ENCODE data around the gene BAX.
A peak's percentile ranks its signal among the peaks of the same experiment; 100 is the strongest.

The BAX gene

GRCh38 chr19:48985711-48986110 lies 31.0 kb downstream of the BAX start:
- DNase-seq (ENCODE audit: low spot score) = no peak

GRCh38 chr19:48986211-48986610 lies 31.5 kb downstream of the BAX start:
- no peak for DNase-seq (ENCODE audit: low spot score)

- no peak for DNase-seq (ENCODE audit: low spot score)
Observed at GRCh38 chr19:48987323-48987722, 32.6 kb downstream of the BAX start.

GRCh38 chr19:48988286-48988685 lies 33.6 kb downstream of the BAX start:
- DNase-seq (ENCODE audit: low spot score) = no peak

- DNase-seq (ENCODE audit: low spot score) = no peak
Observed at GRCh38 chr19:48988860-48989259, 34.2 kb downstream of the BAX start.

- DNase-seq (ENCODE audit: low spot score) = no peak
Observed at GRCh38 chr19:48989701-48990291, 35.1 kb downstream of the BAX start.

- no peak for DNase-seq (ENCODE audit: low spot score)
Observed at GRCh38 chr19:48990400-48990799, 35.7 kb downstream of the BAX start.

- DNase-seq (ENCODE audit: low spot score) = no peak
Observed at GRCh38 chr19:48991011-48991609, 36.4 kb downstream of the BAX start.

- peak; percentile 41 for DNase-seq (ENCODE audit: low spot score)
Observed at GRCh38 chr19:48991873-48992580, 37.4 kb downstream of the BAX start.

GRCh38 chr19:48992581-48993174 lies 38.0 kb downstream of the BAX start:
- DNase-seq (ENCODE audit: low spot score) = no peak

GRCh38 chr19:48993175-48994034 lies 38.7 kb downstream of the BAX start, which contains the start of the genes GYS1 and RUVBL2:
TSS of gene GYS1 (minus strand) at chr19:48993309. CDS start at chr19:48993112, 197 bp downstream.
TSS of gene RUVBL2 (plus strand) at chr19:48993887. CDS start at chr19:48993912, 25 bp downstream.
- DNase-seq (ENCODE audit: low spot score) = peak; percentile 100

- DNase-seq (ENCODE audit: low spot score) = peak; percentile 37
Observed at GRCh38 chr19:48994035-48994386, 39.3 kb downstream of the BAX start.

GRCh38 chr19:48997972-48998371 lies 43.3 kb downstream of the BAX start:
- no peak for DNase-seq (ENCODE audit: low spot score)

- no peak for DNase-seq (ENCODE audit: low spot score)
Observed at GRCh38 chr19:48999481-49000325, 45.0 kb downstream of the BAX start.

- no peak for DNase-seq (ENCODE audit: low spot score)
Observed at GRCh38 chr19:49004133-49004532, 49.5 kb downstream of the BAX start.

- DNase-seq (ENCODE audit: low spot score) = no peak
Observed at GRCh38 chr19:49004964-49005614, 50.4 kb downstream of the BAX start.

- no peak for DNase-seq (ENCODE audit: low spot score)
Observed at GRCh38 chr19:49006905-49007304, 52.2 kb downstream of the BAX start.

- no peak for DNase-seq (ENCODE audit: low spot score)
Observed at GRCh38 chr19:49009828-49010227, 55.2 kb downstream of the BAX start.

GRCh38 chr19:49010453-49010852 lies 55.8 kb downstream of the BAX start:
- no peak for DNase-seq (ENCODE audit: low spot score)

GRCh38 chr19:49011194-49011593 lies 56.5 kb downstream of the BAX start:
- no peak for DNase-seq (ENCODE audit: low spot score)

Measured in pons (tissue), 1 donor.